Measurements from ENCODE around the gene NACAD. TPM values are rescaled to one million over a fixed set of nuclear protein-coding genes. Genes with fewer than 3 reads are reported as not detected.

Gene NACAD
- total and polyA plus RNA-seq, 2 of the 4 experiments (the other 2 are of a cell fraction) = 0.54 to 2.2 TPM

GRCh38 chr7:45072131-45073030 lies 16.4 kb downstream of the NACAD start (continued):
- TF ChIP-seq RCOR1 (IDR thresholded peaks at IDR 0.05; ENCODE audit: insufficient replicate concordance, low read length) (no peak), RFX5 (IDR thresholded peaks at IDR 0.05; ENCODE audit: low read depth, low read length) (no peak), NFE2L2 (IDR thresholded peaks at IDR 0.05; ENCODE audit: low read depth, low read length) (no peak), FOS (IDR thresholded peaks at IDR 0.05; ENCODE audit: low read depth, low read length) (no peak), MAFK (IDR thresholded peaks at IDR 0.05; ENCODE audit: low read depth, low read length) (no peak), CEBPB (IDR thresholded peaks at IDR 0.05; ENCODE audit: low read depth, low read length) (no peak), CHD1 (IDR thresholded peaks at IDR 0.05; ENCODE audit: low read depth, low read length) (no peak)
